Loucy (cell line): ENCODE measurements around the gene CEP164.

ENCODE experiments used
- EZH2phosphoT487 ChIP-seq: fragments of 200-600 bp; IDR thresholded peaks from 2 replicates; pipeline ENCODE4 v1.6.1; 2018; ENCODE audit warnings: antibody characterized with exemption, mild to moderate bottlenecking, moderate library complexity, borderline replicate concordance
- TF ChIP-seq, protein P1 (sequence below): fragments of 200-600 bp; sonication (generic); conservative IDR thresholded peaks from 2 replicates; pipeline ENCODE4 v1.5.1; 2014; ENCODE audit warnings: mild to moderate bottlenecking, antibody characterized with exemption, low read length

DNA sequence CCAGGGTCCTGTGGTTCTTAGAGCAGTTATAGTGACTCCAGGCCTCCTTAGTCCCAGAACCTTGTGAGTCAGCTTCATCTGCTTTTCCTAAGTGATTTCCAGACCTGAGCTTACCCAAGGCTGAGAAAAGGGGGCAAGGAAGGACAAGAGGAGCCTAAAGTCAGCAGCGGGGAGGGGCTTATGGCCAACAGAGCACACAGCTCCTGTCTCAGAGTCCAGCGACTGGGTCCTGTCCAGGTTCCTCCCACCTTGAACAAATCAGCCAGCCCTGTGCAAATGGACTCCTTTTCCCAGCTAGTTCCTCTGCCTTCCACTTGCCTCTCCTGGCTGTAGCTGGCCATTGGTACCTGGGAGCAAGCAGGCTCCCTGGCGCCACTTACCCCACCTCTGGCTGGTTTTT is 22.5 kb upstream of the CEP164 start:
- TF ChIP-seq, protein P1, sequence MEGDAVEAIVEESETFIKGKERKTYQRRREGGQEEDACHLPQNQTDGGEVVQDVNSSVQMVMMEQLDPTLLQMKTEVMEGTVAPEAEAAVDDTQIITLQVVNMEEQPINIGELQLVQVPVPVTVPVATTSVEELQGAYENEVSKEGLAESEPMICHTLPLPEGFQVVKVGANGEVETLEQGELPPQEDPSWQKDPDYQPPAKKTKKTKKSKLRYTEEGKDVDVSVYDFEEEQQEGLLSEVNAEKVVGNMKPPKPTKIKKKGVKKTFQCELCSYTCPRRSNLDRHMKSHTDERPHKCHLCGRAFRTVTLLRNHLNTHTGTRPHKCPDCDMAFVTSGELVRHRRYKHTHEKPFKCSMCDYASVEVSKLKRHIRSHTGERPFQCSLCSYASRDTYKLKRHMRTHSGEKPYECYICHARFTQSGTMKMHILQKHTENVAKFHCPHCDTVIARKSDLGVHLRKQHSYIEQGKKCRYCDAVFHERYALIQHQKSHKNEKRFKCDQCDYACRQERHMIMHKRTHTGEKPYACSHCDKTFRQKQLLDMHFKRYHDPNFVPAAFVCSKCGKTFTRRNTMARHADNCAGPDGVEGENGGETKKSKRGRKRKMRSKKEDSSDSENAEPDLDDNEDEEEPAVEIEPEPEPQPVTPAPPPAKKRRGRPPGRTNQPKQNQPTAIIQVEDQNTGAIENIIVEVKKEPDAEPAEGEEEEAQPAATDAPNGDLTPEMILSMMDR = no peak
- TF ChIP-seq EZH2phosphoT487 = no peak
